NCI-H2196 (cell line): ENCODE measurements around the gene RHCE.
A peak's percentile ranks its signal among the peaks of the same experiment; 100 is the strongest.
"Not testable (repeated sequence)": the region's sequence is repeated elsewhere in the genome, so short reads cannot be mapped to it uniquely, and the experiment has no call there.

Experiments
- DNase-seq: peaks from one replicate; lab custom pipeline; 2025; ENCODE audit not compliant: unreplicated experiment; lab: John Stamatoyannopoulos, UW

Gene RHCE

DNA sequence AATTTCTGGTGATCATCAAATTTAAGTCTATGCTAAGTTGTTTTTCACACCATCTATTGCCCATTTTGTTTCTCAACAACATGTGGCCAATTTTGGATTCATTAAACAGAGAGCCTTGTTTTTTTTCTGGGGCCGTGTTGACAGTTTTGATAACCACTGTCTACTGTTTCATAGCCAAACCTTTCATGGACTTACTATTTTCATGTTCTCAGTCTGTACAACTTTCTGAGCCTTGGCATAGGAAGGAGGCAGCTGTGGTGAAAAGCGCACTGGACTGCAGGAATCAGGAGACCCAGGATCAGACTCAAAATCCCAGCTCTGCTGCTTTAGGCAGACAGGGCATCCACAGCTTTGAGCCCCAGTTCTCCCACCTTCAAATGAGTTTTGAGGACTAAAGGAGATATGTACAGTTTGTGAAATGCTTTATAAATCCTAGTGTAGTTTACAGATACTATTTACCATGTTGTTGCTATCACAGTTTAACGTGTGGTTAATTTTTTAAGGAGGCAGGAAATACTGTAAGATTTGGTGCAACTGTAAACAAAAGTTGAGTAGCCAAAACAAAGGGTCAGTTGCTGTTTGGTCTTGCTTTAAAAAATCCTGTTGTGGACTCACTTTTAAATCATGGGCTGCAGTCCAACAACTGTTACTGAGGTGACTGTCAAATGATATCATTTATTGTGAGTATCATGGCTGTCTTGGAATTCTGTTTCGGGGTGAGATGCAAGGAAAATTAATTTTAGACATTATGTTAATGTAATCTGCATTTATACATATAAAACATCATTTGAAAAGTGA lies 13.0 kb upstream of the RHCE start:
- DNase-seq: no peak

DNA sequence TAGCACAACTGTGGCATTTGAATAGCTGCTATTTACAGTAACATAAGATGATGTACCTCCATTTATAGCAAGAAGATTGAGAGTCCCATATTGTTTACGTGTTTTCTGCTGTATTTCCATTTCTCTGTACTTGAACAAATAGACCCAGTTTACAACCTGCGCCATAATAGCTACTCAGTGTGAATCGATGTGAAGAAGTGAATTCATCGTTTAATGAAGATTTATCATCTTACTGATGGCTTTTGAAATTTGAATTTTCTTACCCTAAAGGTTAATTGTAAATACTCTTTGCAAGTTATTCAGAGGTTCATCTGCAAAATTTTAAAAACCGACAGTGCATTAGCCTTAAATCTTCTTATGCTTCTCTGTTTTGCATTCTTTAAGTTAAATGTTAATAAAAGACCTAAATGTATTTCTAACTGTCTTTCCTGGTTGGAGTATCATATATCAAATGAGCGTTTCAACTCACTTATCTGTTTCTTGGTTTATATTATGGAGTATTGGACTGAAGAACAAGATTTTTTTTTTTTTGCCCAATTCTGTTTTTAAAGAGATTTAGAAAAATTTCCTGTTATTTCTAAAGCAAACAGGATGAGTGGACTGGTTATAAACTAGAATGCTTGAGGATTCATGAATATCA lies 12.2 kb upstream of the RHCE start:
- no peak for DNase-seq

GRCh38 chr1:25431955-25432719 lies 11.5 kb upstream of the RHCE start:
- no peak for DNase-seq

- DNase-seq: no peak
These were observed 10.6 kb upstream of the RHCE start for GRCh38 chr1:25430967-25431881.

- DNase-seq: peak; percentile 96
These were observed 9.7 kb upstream of the RHCE start, which contains the start of gene MACO1 for GRCh38 chr1:25430073-25430966. Gene MACO1, plus strand, starts transcription at chr1:25430897. Its CDS starts 202 bp downstream, at chr1:25431099.

GRCh38 chr1:25428475-25429166 lies 8.0 kb upstream of the RHCE start:
- DNase-seq: no peak

DNA sequence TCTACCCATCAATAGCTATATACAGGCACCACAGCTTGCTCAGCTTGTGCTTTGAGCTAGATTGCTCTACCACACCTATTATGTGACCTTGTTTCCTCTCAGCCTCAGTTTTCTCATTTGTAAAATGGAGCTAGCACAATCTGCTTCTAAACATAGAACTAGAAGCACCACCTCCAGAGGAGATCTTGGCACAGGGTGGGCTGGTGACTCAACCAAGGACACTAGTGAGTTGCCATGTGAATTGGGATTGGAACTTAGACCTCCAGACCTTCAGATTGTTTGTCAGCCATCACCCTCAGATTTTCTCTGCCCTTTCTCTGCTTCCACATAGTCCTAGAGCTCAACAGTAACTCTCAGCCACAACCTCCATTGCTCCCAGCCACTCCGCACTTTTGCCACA lies 7.1 kb upstream of the RHCE start:
- DNase-seq: no peak

DNA sequence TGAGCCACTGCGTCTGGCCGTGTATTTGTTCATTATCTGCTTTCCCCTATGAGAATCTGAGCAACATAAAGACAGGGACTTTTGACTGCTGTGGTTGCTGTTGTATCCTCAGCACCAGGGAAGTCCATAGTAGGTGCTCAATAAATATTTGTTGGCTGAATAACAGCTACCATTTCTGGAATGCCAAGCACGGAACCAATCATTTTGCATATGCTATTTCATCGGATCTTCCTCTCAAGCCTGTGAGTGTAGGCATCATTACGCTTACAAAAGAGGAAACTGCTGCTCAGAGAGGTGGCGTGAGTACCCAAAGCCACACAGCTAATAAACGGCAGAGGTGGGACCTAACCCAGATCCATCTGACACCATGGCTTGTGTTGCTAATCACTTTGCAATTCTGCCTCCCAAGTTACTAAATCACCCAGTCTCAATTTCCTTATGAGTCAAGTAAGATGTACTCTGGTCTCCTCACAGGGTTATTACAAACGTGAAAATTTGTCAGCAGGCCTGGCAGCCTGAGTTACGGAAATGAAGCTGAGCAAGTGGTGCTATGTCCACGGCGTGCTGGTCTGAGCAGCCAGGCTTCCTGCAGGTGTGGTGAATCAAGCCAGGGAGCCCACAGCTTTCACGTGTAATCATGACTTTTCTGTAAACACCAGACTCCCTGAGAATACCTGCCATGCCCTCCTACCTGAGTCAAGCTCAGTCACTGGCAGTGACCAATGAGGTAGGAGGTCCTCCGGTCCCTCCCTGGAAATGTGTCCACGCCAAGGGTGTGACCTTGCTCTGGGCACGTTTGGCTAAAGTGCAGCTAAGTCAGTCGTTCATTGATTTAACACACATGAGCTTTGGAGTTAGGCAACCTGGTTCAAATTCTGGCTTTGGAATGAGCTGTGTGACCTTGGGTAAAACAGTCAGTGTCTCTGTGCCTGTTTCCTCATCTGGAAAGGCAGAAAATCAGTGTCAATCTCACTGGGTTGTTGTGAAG lies 4.8 kb upstream of the RHCE start:
- DNase-seq: no peak

DNA sequence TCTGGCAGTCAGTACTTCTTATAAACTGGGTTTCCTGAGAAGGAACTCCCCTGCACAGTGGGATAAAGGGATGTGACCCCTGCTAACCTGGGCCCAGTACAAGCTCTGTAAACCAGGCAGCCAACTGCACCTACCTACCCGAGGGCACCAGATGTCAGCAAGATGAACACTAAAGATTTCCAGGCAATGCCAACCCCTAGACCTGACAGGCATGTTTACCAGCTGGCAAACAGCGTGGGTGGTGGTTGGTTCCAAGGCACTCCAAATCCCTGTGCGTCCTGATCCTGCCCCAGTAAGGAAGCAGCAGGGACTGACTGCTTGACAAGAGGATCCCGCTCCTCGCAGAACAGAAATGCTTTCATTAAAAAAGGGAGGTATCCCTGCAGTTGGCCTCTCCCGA lies 2.6 kb upstream of the RHCE start:
- DNase-seq: not testable (repeated sequence)

GRCh38 chr1:25419339-25419738 lies 1.3 kb downstream of the RHCE start:
- not testable (repeated sequence) for DNase-seq

GRCh38 chr1:25417280-25417679 lies 3.3 kb downstream of the RHCE start:
- not testable (repeated sequence) for DNase-seq

DNA sequence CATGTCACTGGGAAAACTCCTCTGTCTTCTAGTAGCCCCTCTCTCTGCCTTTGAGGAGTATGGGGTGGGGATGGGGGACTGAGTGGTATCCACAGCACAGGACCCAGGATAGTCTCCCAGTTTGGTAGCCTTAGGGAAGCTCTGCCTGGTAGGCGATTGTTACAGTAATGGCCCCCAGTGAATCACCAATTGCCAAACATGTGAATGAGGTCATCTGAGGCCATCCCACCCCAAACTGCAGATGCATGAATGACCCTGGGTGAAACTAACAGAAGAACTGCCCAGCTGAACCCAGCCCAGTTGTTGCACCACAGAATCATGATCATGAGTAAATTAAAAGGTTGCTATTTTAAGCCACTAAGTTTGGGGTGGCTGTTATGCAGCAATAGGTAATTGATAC lies 6.0 kb downstream of the RHCE start:
- not testable (repeated sequence) for DNase-seq

DNA sequence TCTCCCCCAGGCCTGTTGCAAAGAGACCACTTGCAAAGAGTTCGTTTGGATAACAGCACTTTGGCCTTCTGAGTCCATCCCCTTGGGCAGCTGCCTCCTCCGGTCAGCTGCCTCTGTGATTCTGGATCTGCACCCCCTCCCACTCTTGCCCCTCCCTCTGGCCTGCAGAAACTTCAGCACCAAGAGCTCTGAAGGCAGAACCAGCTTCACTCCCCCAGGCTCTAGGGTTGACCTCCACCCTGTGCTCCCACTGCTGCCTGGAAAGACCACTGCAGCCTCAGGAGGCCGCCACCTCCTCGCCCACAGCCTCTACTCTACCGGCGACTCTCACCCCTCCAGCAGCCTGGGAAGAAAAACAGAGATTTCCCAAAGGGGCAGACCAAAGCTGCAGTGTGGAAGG lies 6.5 kb downstream of the RHCE start:
- not testable (repeated sequence) for DNase-seq

DNA sequence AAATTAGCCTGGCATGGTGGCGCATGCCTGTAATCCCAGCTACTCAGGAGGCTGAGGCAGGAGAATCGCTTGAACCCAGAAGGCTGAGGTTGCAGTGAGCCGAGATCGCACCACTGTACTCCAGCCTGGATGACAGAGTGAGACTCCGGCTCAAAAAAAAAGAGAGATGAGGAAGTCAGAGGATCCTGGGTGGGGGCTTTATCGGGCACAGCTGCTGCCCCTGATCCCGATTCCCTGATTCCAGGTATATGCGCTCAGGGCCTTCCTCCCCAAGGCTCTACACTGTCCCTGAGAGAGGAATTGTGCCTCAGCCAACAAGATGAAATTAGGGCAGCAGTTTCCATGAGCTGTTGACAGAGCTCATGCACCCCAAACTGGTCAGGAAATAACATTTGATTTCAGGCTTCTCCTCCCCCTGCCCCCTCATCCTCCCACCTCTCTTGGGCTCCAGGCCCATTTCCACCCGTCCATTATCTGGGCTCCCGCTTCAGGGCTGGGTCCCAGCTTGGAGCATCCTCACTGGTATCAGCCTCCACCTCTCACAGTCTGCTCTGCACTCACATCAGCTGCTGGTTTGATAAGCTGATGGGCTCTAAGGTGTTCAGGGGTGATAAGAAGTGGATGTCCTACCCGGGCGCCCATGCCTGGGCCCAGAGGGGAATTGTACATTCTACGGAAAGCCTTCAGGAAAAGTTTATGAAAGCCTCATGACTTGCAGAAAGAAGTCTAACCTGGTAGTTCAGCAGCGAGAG lies 7.6 kb downstream of the RHCE start:
- not testable (repeated sequence) for DNase-seq

- not testable (repeated sequence) for DNase-seq
These were observed 10.8 kb downstream of the RHCE start for GRCh38 chr1:25409641-25410427.

DNA sequence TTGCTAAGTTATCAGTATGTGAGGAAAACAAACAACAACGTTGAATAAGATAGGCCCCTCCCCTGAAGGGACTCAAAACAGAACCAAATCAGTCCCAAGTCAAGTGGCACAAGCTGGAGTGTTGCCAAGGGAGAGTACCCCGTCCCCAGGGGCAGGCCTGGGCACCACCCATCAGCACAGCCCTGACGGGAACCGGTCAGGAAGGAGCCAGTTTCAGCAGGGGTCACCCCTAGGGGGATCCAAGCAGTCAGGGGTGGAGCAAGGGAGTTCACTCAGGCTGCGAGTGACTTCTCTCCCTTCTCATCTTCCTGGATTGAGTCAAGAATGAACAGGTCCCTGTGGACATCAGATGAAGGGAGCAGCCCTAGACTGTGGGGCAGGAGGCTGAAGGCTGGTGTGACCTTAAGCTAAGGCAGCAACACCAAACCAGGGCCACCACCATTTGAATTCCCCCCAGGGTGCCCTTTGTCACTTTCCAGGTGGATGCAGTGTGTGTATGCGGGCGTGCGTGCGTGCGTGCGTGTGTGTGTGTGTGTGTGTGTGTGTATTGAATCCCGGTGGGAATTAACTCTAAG lies 14.8 kb downstream of the RHCE start:
- DNase-seq: not testable (repeated sequence)
